GM12873 (cell line): ENCODE measurements around the gene KAT5.

Experiments used
- CTCF ChIP-seq: IDR thresholded peaks from 2 replicates; pipeline ENCODE4 v1.5.1; 2012; ENCODE audit warnings: low read depth, mild to moderate bottlenecking, moderate library complexity, low read length, control low read depth; ENCODE audit not compliant: insufficient read depth; ENCODE audit errors: missing control alignments

The KAT5 gene

GRCh38 chr11:65685981-65686380, 26.1 kb upstream of the KAT5 start:
- TF ChIP-seq CTCF, result no peak

GRCh38 chr11:65692367-65692766, 19.7 kb upstream of the KAT5 start:
- no peak for TF ChIP-seq CTCF

GRCh38 chr11:65695459-65696241, 16.4 kb upstream of the KAT5 start:
- no peak for TF ChIP-seq CTCF

GRCh38 chr11:65696802-65697552, 15.1 kb upstream of the KAT5 start:
- no peak for TF ChIP-seq CTCF

GRCh38 chr11:65698205-65698604, 13.8 kb upstream of the KAT5 start:
- no peak for TF ChIP-seq CTCF

GRCh38 chr11:65699306-65699705, 12.7 kb upstream of the KAT5 start:
- no peak for TF ChIP-seq CTCF

GRCh38 chr11:65700399-65700798, 11.7 kb upstream of the KAT5 start:
- TF ChIP-seq CTCF, result no peak
